HK-2 (cell line): ENCODE data around the gene FRS3.

ENCODE experiments used
- DNase-seq: peaks from one replicate; pipeline ENCODE4 v3.0.0-alpha.2; 2018; ENCODE audit not compliant: unreplicated experiment

FRS3 gene

GRCh38 chr6:41791305-41791704, 11.6 kb upstream of the FRS3 start:
- DNase-seq = no peak

- no peak for DNase-seq
Observed at GRCh38 chr6:41790045-41790444, 10.3 kb upstream of the FRS3 start.

DNA sequence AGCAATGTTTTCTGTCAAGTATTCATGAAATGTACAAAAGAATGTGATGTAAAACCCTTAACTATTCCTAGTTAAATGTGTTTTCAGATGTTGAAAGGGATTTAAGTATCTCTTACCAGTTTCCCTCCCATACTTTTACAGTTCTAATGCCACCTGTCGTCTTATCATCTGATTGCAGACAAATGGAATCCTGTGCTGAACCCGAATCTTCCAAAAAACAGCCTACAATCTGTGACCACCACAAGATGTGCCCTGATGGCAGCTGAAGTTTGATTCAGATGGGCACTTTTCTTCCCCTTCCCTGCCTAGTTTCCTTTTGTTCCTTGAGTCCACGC, 9.7 kb upstream of the FRS3 start:
- no peak for DNase-seq

DNA sequence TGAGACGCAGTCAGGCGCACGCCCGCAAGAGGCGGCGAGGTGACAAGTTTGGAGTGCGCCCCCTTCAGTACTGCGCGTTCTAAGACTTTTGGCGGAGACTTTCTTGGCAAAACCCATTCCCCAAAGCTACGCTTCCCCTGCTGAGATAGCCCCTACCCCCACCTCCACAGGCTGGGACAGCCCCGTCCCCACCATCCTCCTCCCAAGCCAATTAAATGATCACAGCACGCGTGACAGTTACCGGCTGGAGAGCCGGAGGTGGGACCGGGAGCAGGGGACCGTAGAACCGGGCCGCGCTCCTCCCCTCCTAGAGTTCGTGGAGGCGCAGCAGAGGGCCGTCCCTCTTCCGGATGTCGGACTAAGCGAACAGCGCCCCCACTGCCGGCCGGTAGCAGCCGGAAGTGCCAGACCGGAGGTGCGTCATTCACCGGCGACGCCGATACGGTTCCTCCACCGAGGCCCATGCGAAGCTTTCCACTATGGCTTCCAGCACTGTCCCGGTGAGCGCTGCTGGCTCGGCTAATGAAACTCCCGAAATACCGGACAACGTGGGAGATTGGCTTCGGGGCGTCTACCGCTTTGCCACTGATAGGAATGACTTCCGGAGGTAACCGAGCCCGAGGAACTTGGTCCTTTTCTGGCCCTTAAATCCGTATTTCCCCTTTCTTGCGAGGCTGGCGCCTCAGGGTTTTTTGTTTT, 7.7 kb upstream of the FRS3 start, which contains the start of gene TOMM6:
Gene TOMM6 (plus strand): TSS at position 476 of the 699 bp plus-strand sequence. CDS start 4 bp downstream, at position 480.
- DNase-seq = peak; percentile 96

DNA sequence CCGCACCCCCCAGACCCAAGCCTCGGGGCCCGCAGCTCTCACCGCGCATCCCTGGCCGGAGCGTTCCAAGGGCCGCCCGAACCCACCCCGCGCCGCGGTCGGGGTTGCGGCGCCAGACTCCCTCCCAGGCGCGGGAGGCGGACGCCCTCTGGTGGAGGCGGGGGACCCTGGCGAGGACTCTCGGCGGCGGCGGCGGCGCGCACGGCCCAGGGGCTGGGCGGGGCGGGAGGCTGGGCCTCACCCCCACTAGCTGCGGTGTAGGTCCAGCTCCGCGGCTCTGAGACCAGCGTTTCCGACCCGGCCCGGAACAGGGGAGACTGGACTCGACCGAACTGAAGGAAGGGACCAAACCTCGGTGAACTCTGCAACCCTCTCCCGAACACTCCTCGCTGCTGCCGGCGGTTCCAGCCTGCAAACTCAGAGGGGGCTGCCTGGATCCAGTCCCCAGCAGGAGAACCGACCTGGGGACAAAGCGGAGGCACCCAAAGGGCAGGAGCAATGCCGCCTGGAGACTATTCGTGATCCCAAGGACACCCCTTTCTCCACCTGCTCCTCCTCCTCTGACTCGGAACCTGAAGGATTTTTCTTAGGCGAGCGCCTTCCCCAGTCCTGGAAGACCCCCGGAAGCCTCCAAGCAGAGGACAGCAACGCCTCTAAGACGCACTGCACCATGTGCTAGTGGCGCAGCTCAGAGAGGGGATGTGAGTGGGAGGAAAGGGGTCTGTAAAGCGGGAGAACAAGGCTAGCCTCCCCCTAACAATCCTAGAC, 6.9 kb upstream of the FRS3 start:
- peak; percentile 86 for DNase-seq

- DNase-seq = no peak
Observed at GRCh38 chr6:41785689-41786450, 6.2 kb upstream of the FRS3 start.

DNA sequence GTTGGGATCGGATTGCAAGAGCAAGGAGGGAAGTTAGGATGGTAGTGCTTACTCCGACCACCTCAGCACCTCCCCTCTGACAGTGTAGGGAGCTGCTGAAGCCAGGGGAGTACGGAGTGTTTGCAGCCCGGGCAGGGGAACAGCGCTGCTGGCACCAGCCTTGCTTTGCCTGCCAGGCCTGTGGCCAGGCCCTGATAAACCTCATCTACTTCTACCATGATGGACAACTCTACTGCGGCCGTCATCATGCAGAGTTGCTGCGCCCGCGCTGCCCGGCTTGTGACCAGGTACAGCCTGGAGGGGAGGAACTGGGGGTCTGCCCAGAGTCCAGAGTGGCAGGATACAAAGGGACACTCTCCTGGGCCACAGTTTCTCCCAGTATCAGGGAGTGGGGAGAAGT, 5.6 kb upstream of the FRS3 start:
- DNase-seq = no peak

GRCh38 chr6:41784581-41785171, 5.0 kb upstream of the FRS3 start:
- no peak for DNase-seq

DNA sequence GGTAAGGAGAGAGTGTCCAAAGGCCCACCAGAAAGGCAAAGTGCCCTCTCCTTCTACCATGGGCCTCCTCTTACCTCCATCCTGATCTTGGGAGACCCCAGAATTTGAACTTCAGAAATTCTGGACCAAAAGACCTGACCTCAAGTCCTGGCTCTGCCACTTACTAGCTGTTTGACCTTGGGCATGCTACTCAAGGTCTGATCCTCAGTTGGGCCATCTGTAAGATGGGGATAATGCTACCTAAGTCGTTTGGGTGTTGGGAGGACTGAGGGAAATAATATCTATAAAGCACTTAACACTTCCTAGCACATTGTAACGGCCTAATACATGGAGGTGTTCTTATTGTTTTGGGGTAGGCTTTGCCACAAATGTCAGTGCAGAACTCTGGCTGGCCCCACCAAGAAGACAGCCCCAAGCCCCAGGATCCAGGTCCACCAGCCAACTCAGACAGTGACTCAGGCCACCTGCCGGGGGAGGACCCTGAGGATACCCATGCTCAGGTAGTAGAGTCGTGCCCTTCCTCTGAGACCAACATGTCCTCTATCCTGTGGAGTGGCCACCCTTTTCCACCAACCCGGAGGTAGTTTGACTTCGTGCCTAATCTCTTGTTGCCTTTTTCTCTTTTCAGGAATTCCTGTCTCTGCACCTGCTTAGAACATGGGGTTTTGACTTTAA, 3.5 kb upstream of the FRS3 start:
- no peak for DNase-seq

DNA sequence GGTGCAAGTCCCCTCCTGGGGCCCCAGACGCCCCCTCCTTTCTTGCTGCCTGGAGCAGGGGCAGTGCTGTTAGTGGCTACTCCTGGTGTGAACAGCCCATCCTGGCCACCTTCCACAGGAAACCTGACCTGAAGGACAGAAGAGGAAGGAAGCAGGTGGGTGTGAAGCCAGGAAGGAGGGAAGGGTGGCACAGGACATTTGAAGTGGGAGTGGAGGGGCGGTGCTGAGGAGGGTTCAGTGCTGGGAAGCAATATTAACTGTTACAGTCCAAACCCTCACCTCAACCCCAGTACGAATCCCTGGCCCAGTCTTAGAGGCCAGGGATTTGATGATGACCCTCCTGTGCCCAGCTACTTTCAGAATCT, 1.6 kb upstream of the FRS3 start:
- no peak for DNase-seq

- DNase-seq = peak; percentile 44
Observed at GRCh38 chr6:41780551-41781365, 1.1 kb upstream of the FRS3 start, which contains the start of gene PRICKLE4. PRICKLE4 (plus strand) TSS chr6:41780782; CDS start chr6:41783474, 2,692 bp downstream.

DNA sequence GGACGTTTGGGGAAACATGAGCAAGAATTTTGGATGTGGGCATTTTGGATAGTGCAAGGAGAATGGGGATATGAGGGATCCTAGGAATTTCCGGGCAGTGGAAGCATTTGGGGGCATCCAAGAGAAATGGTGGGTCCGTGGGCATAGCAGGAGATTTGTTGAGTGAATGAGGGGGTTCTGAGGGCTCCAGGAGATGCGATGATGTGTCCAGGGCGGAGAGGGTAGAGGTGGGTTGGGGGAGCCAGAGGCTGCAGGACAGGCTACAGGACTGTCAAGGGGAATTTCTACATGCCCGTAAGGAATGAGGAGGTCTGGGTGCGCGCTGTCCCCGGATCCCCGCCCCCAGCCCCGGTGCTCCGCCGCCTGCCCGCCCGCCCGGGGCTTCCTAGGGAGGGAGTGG, 364 bp downstream of the FRS3 start:
- no peak for DNase-seq

DNA sequence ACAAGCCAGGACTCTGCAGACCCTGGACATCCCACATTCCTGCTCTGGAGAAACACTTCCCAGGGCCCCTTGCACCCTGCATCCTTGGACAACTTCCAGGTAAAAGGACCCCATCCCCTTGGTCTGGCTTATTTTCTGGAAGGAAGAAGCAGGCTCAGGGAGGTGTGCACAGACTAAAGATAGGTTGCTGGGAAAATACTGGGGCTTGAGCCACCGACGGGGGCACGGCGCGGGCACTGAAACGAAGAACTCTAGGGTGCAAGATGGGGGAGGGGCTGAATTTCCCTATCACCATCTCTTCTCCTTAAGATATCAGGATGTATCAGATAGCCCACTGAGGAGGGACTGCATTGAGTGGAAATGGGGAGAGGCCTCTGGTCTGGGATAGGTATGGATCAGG, 805 bp downstream of the FRS3 start:
- DNase-seq = no peak

GRCh38 chr6:41777551-41778285, 2.0 kb downstream of the FRS3 start:
- no peak for DNase-seq

- no peak for DNase-seq
Observed at GRCh38 chr6:41775293-41775882, 4.3 kb downstream of the FRS3 start.

DNA sequence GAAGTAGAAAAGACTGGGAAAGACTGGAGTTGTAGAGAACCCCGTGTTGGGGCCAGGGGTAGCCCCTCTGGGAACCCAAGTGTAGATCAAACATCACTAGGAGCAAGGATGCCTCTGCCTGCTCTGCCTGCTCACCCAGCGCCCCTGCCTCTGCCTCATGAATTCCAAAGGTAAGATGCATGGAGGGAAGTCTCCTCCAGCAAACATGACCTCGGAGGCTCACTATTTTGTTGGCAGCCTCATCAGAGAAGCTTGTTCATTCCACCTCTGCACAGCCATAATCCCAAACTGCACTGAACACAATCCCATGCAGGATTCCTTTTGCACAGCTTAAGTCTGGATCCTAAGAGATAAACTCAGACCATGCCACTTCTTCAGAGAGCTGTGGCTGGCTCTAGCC, 4.9 kb downstream of the FRS3 start:
- no peak for DNase-seq

- DNase-seq = no peak
Observed at GRCh38 chr6:41771058-41771983, 8.4 kb downstream of the FRS3 start.

GRCh38 chr6:41770381-41771057, 9.2 kb downstream of the FRS3 start:
- DNase-seq = no peak
